Left lung (tissue), 10 donors: ENCODE results near the gene HOXB2. TPM values are rescaled to one million over a fixed set of nuclear protein-coding genes. Genes with fewer than 3 reads are reported as not detected.

ENCODE experiments used
- ATAC-seq: fragments of 200-7000 bp; cut with Tn5 transposase; one replicate; pipeline ENCODE4 v1.9.1; 2020; ENCODE audit warnings: moderate library complexity
- DNase-seq, 4 donors: peaks; one replicate each; pipeline ENCODE4 v3.0.0-alpha.2; 2013 to 2020
- H3K27ac ChIP-seq, 2 donors: fragments of 200-600 bp; sonication (generic) in 1 of 2; one replicate each; pipeline versions ENCODE4 v1.5.0 to v1.8.0; 2020 to 2021
- H3K27me3 ChIP-seq, 2 donors: fragments of 200-600 bp; sonication (generic) in 1 of 2; one replicate each; pipeline versions ENCODE4 v1.5.0 to v1.8.0; 2020 to 2021
- H3K36me3 ChIP-seq, 2 donors: fragments of 200-600 bp; sonication (generic) in 1 of 2; one replicate each; pipeline versions ENCODE4 v1.5.0 to v1.8.0; 2020 to 2021
- H3K4me1 ChIP-seq, 2 donors: fragments of 200-600 bp; one replicate each; pipeline ENCODE4 v1.8.0; 2021
- H3K4me3 ChIP-seq, 2 donors: fragments of 200-600 bp; sonication (generic) in 1 of 2; one replicate each; pipeline versions ENCODE4 v1.5.0 to v1.8.0; 2020 to 2021; ENCODE audit warnings: mild to moderate bottlenecking in 1 of 2
- H3K9me3 ChIP-seq, 2 donors: fragments of 200-600 bp; sonication (generic) in 1 of 2; one replicate each; pipeline versions ENCODE4 v1.5.0 to v1.8.0; 2020 to 2021
- CTCF ChIP-seq, 2 donors: fragments of 200-600 bp; sonication (generic) in 1 of 2; IDR thresholded peaks; one replicate each; pipeline versions ENCODE4 v1.5.0 to v1.8.0; 2021; ENCODE audit warnings: antibody characterized with exemption in 2 of 2
- intact Hi-C, 2 donors: fragments of 100-400 bp; cut with DNase I; formaldehyde crosslinking; loops; one replicate each; pipeline versions ENCODE4 v1.11.2 to v1.14.2; 2022
- polyA plus RNA-seq, 6 donors: library from polyadenylated mRNA; unstranded; fragments of 120-200 nt; gene quantifications; one replicate each; pipeline ENCODE4 v1.2.1, GENCODE V29; 2013; ENCODE audit not compliant: insufficient read length in 6 of 6
- total RNA-seq, 2 donors: library from RNA; stranded (reverse); fragmentation: NEBNext Ultra II Directional; extraction: Animal tissue kit (Norgen Biotek cat#: 25700); gene quantifications; one replicate each; pipeline ENCODE4 v1.2.1, GENCODE V29; 2021
- donor health status: DM: no; HTN: yes; CAD: no.
- donor health status: DM: no; HTN: no; CAD: no.

HOXB2 gene
- total and polyA plus RNA-seq, 8 donors = 9.7 to 33.6 (median 24.9) TPM

GRCh38 chr17:48569674-48570324 is 24.9 kb upstream of the HOXB2 start:
- H3K36me3 ChIP-seq = no peaks in the 10 kb centered on the region
- H3K9me3 ChIP-seq = no peaks in the 10 kb centered on the region
- ATAC-seq (no peak), DNase-seq (no peak)
- H3K27ac ChIP-seq = peak overlapping the region; percentile 31 to 95
- no peak for TF ChIP-seq CTCF (IDR thresholded peaks at IDR 0.05)
- peaks cover 46 to 100% of the 10 kb centered on the region in 2 donors for H3K27me3 ChIP-seq
- intact Hi-C loops = no loop called here
- H3K4me1 ChIP-seq = peaks cover 3 to 19% of the 10 kb centered on the region in 2 donors
- H3K4me3 ChIP-seq = no peak overlapping the region

GRCh38 chr17:48569240-48569582 is 24.3 kb upstream of the HOXB2 start:
- Histone ChIP-seq H3K36me3 (no peaks in the 10 kb centered on the region), H3K4me1 (peaks cover 3 to 19% of the 10 kb centered on the region in 2 donors), H3K4me3 (no peak overlapping the region), H3K27ac (peak overlapping the region in 1 of 2 donors; percentile 95), H3K27me3 (peaks cover 46 to 100% of the 10 kb centered on the region in 2 donors), H3K9me3 (no peaks in the 10 kb centered on the region)
- DNase-seq = no peak
- TF ChIP-seq CTCF (IDR thresholded peaks at IDR 0.05) = no peak
- ATAC-seq = no peak
- intact Hi-C loops = no loop called here

GRCh38 chr17:48568499-48569239 is 23.8 kb upstream of the HOXB2 start:
- Histone ChIP-seq H3K27ac (peak overlapping the region; percentile 3 to 95), H3K27me3 (peaks cover 48 to 100% of the 10 kb centered on the region in 2 donors), H3K9me3 (no peaks in the 10 kb centered on the region), H3K4me1 (peaks cover 3 to 19% of the 10 kb centered on the region in 2 donors), H3K36me3 (no peaks in the 10 kb centered on the region), H3K4me3 (no peak overlapping the region)
- intact Hi-C loops = no loop called here
- TF ChIP-seq CTCF (IDR thresholded peaks at IDR 0.05) = no peak
- ATAC-seq = no peak
- no peak for DNase-seq

- DNase-seq (no peak), ATAC-seq (no peak)
- peaks cover 3 to 19% of the 10 kb centered on the region in 2 donors for H3K4me1 ChIP-seq
- TF ChIP-seq CTCF (IDR thresholded peaks at IDR 0.05) = no peak
- no peaks in the 10 kb centered on the region for H3K9me3 ChIP-seq
- H3K4me3 ChIP-seq = no peak overlapping the region
- H3K27me3 ChIP-seq = peaks cover 48 to 100% of the 10 kb centered on the region in 2 donors
- no peaks in the 10 kb centered on the region for H3K36me3 ChIP-seq
- peak overlapping the region; percentile 3 to 95 for H3K27ac ChIP-seq
- intact Hi-C loops = no loop called here
Measured at GRCh38 chr17:48567646-48568354, 22.9 kb upstream of the HOXB2 start.

GRCh38 chr17:48567209-48567608 is 22.3 kb upstream of the HOXB2 start:
- ATAC-seq (no peak), DNase-seq (no peak)
- TF ChIP-seq CTCF (IDR thresholded peaks at IDR 0.05) = no peak
- peaks cover 43 to 100% of the 10 kb centered on the region in 2 donors for H3K27me3 ChIP-seq
- peak overlapping the region in 1 of 2 donors; percentile 95 for H3K27ac ChIP-seq
- peaks cover 3 to 19% of the 10 kb centered on the region in 2 donors for H3K4me1 ChIP-seq
- no peak overlapping the region for H3K4me3 ChIP-seq
- no peaks in the 10 kb centered on the region for H3K9me3 ChIP-seq
- intact Hi-C loops = no loop called here
- H3K36me3 ChIP-seq = no peaks in the 10 kb centered on the region
